Right lobe of liver (tissue), 6 donors: Measurements from ENCODE around the gene NPHS1. TPM values are rescaled to one million over a fixed set of nuclear protein-coding genes. Genes with fewer than 3 reads are reported as not detected.

Experiments
- ATAC-seq, 4 donors: fragments of 200-7000 bp; cut with Tn5 transposase; one replicate each; pipeline ENCODE4 v1.9.1; 2020; ENCODE audit warnings: mild to moderate bottlenecking in 4 of 4, moderate library complexity in 4 of 4
- DNase-seq, 3 donors: peaks; one replicate each; pipeline ENCODE4 v3.0.0-alpha.2; 2020
- H3K27ac ChIP-seq, 3 donors: fragments of 200-600 bp; one replicate each; pipeline ENCODE4 v1.8.0; 2022
- H3K27me3 ChIP-seq, 2 donors: fragments of 200-600 bp; one replicate each; pipeline ENCODE4 v1.8.0; 2022
- H3K36me3 ChIP-seq, 4 donors: fragments of 200-600 bp; sonication (generic) in 1 of 4; one replicate each; pipeline versions ENCODE4 v1.5.1 to v1.8.0; 2017 to 2022; ENCODE audit warnings: control low read depth in 1 of 4
- H3K4me1 ChIP-seq, 4 donors: fragments of 200-600 bp; sonication (generic) in 1 of 4; one replicate each; pipeline versions ENCODE4 v1.5.1 to v1.8.0; 2017 to 2022; ENCODE audit warnings: control low read depth in 1 of 4
- H3K4me3 ChIP-seq, 3 donors: fragments of 200-600 bp; one replicate each; pipeline ENCODE4 v1.8.0; 2022
- H3K9me3 ChIP-seq, 4 donors: fragments of 200-600 bp; sonication (generic) in 1 of 4; one replicate each; pipeline versions ENCODE4 v1.5.1 to v1.8.0; 2017 to 2022; ENCODE audit warnings: control low read depth in 1 of 4
- CTCF ChIP-seq, 4 donors: fragments of 200-600 bp in 3 of 4; fragments of 450-650 bp in 1 of 4; IDR thresholded peaks; one replicate each; pipeline versions ENCODE4 v1.5.1 to v1.8.0; 2016 to 2022; ENCODE audit warnings: antibody characterized with exemption in 4 of 4, mild to moderate bottlenecking in 2 of 4
- POLR2A ChIP-seq: fragments of 450-650 bp; IDR thresholded peaks from one replicate; pipeline ENCODE4 v1.6.1; 2017; ENCODE audit warnings: antibody characterized with exemption, mild to moderate bottlenecking
- WGBS: methylation state at CpG from one replicate; pipeline ENCODE4 v1.1.6; 2018; ENCODE audit warnings: low coverage, low lambda C conversion rate; ENCODE audit not compliant: insufficient coverage; ENCODE audit errors: missing lambda C conversion rate; 5-methylcytosine and 5-hydroxymethylcytosine counted together
- intact Hi-C, 2 donors: fragments of 100-400 bp; cut with DNase I; formaldehyde crosslinking; loops; one replicate each; pipeline versions ENCODE4 v1.11.2 to v1.14.1; 2022
- total RNA-seq, 6 experiments: library from RNA; depleted of rRNA in 2 of 6; stranded (reverse); fragments of >200 nt in 2 of 6; fragmentation: NEBNext Ultra II Directional in 3 of 6; extraction: Animal tissue kit (Norgen Biotek cat#: 25700) in 3 of 6; gene quantifications; one replicate each; pipeline versions ENCODE4 v1.1.0 to v1.2.4, GENCODE V29; 2016 to 2023
- donor health status: DM: no; HTN: yes; CAD: no.
- donor health status: DM: no; HTN: no; CAD: no.
- donor health status: DM: no; HTN: no; CAD: no.
- donor health status: DM: no; HTN: yes; CAD: no.
- donor health status: DM: no; HTN: yes; CAD: no.

NPHS1 gene
- total RNA-seq, 6 experiments from 2014 or later: not detected

- no peaks in the 10 kb centered on the region for H3K9me3 ChIP-seq
- no peak for ATAC-seq
- no peaks in the 10 kb centered on the region for H3K27me3 ChIP-seq
- H3K36me3 ChIP-seq: peaks cover 0 to 10% (median 0%) of the 10 kb centered on the region in 4 donors
- H3K4me1 ChIP-seq: no peaks in the 10 kb centered on the region
- peak overlapping the region; percentile 74 to 90 (median 86) for H3K27ac ChIP-seq
- H3K4me3 ChIP-seq: peak overlapping the region; percentile 63 to 83 (median 64)
- TF ChIP-seq CTCF (IDR thresholded peaks at IDR 0.05): no peak
- TF ChIP-seq POLR2A: no peak
- intact Hi-C loops: no loop called here
- WGBS: no CpG with 5 or more reads among the region's 17 CpGs
- DNase-seq: no peak
Measured at GRCh38 chr19:35898499-35898809, 46.1 kb upstream of the NPHS1 start.

DNA sequence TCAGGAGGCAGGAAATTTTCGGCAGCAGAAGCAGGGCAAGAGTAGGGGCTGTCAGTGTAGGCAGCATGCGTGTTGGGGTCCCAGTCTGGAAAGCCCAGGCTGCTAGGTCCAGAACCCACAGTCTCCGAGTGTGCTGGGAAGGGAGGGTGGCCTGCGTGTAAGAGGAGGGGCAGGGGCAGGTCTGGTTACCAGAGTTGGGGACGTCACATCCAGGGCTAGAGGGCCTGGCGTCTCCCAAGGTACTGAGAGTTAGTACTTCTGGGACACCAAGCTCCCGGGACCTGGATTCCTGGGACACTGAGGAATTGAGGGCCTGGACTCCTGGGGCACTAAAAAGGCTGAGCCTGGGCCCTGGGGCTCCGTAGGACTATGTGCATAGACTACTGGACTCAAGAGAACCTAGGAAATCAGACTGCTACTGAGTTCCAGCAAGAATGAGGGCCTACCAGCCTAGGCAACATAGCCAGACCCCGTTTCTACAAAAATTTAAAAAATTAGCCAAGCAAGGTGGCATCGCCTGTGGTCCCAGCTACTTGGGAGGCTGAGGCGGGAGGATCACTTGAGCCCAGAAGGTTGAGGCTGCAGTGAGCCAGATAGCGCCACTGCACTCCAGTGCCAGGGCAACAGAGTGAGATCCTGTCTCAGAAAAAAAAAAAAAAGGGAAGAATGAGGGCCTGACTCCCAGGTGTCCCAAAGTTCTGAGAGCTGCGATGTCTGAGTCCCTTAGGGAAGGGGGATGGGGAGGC is 45.6 kb upstream of the NPHS1 start:
- DNase-seq: no peak
- H3K27ac ChIP-seq: peak overlapping the region; percentile 74 to 90 (median 86)

GRCh38 chr19:35896643-35897040 is 44.3 kb upstream of the NPHS1 start:
- Histone ChIP-seq H3K4me1 (no peaks in the 10 kb centered on the region), H3K27me3 (no peaks in the 10 kb centered on the region), H3K4me3 (no peak overlapping the region), H3K36me3 (peaks cover 0 to 14% (median 0%) of the 10 kb centered on the region in 4 donors), H3K9me3 (no peaks in the 10 kb centered on the region), H3K27ac (no peak overlapping the region)
- ATAC-seq (no peak), DNase-seq (no peak)
- TF ChIP-seq POLR2A: no peak
- no peak for TF ChIP-seq CTCF (IDR thresholded peaks at IDR 0.05)
- intact Hi-C loops: no loop called here
- 90% methylated on average over 7 of the region's 13 CpGs for WGBS

More for the DNA sequence above, 45.6 kb upstream of the NPHS1 start:
- ATAC-seq: no peak
- intact Hi-C loops: no loop called here
- Histone ChIP-seq H3K4me3 (peak overlapping the region in 1 of 3 donors; percentile 64), H3K9me3 (no peaks in the 10 kb centered on the region), H3K4me1 (no peaks in the 10 kb centered on the region), H3K27me3 (no peaks in the 10 kb centered on the region), H3K36me3 (peaks cover 0 to 12% (median 0%) of the 10 kb centered on the region in 4 donors)
- TF ChIP-seq CTCF (IDR thresholded peaks at IDR 0.05) (no peak), POLR2A (no peak)
- 84% methylated on average over 6 of the region's 13 CpGs for WGBS

GRCh38 chr19:35895911-35896642 is 43.8 kb upstream of the NPHS1 start:
- TF ChIP-seq POLR2A (no peak), CTCF (IDR thresholded peaks at IDR 0.05) (no peak)
- WGBS: 31% methylated on average over 3 of the region's 21 CpGs
- H3K4me3 ChIP-seq: no peak overlapping the region
- intact Hi-C loops: no loop called here
- H3K9me3 ChIP-seq: no peaks in the 10 kb centered on the region
- H3K27ac ChIP-seq: no peak overlapping the region
- no peaks in the 10 kb centered on the region for H3K4me1 ChIP-seq
- DNase-seq: no peak
- ATAC-seq: no peak
- H3K27me3 ChIP-seq: no peaks in the 10 kb centered on the region
- H3K36me3 ChIP-seq: peaks cover 0 to 14% (median 0%) of the 10 kb centered on the region in 4 donors
